Anterior cingulate cortex (tissue), 58 donors: ENCODE results near the gene FOXK1.

ENCODE experiments used
- DNase-seq, 58 donors: peaks; one replicate each; lab custom pipeline; 2025; lab: John Stamatoyannopoulos, UW

The FOXK1 gene

GRCh38 chr7:4808026-4808425, 125.9 kb downstream of the FOXK1 start:
- DNase-seq = no peak

GRCh38 chr7:4808565-4808964, 126.5 kb downstream of the FOXK1 start:
- no peak for DNase-seq

- peak in 16 of 58 donors; percentile 10 to 42 (median 28) for DNase-seq
Measured at GRCh38 chr7:4809091-4809591, 127.0 kb downstream of the FOXK1 start.

- DNase-seq = no peak
Measured at GRCh38 chr7:4809666-4810065, 127.6 kb downstream of the FOXK1 start.

GRCh38 chr7:4814433-4814832, 132.3 kb downstream of the FOXK1 start:
- DNase-seq = no peak

- DNase-seq = no peak
Measured at GRCh38 chr7:4815121-4815520, 133.0 kb downstream of the FOXK1 start.

GRCh38 chr7:4815609-4816418, 133.7 kb downstream of the FOXK1 start:
- no peak for DNase-seq

- no peak for DNase-seq
Measured at GRCh38 chr7:4816419-4817080, 134.5 kb downstream of the FOXK1 start.

- no peak for DNase-seq
Measured at GRCh38 chr7:4817178-4817901, 135.2 kb downstream of the FOXK1 start.

- no peak for DNase-seq
Measured at GRCh38 chr7:4818000-4818794, 136.1 kb downstream of the FOXK1 start.

- no peak for DNase-seq
Measured at GRCh38 chr7:4819560-4820404, 137.7 kb downstream of the FOXK1 start.

- DNase-seq = no peak
Measured at GRCh38 chr7:4820405-4820966, 138.4 kb downstream of the FOXK1 start.
